Tibial nerve (tissue), 3 donors: ENCODE results near the gene TSR3.

ENCODE experiments used
- POLR2A ChIP-seq, 2 donors: fragments of 450-650 bp; IDR thresholded peaks; one replicate each; pipeline ENCODE4 v1.6.1; 2017; ENCODE audit warnings: antibody characterized with exemption in 2 of 2, mild to moderate bottlenecking in 2 of 2, moderate library complexity in 2 of 2
- TF ChIP-seq, protein P1 (sequence below), 5 experiments: fragments of 200-600 bp in 3 of 5; fragments of 450-650 bp in 2 of 5; sonication (generic) in 3 of 5; IDR thresholded peaks; one replicate each; pipeline ENCODE4 v1.5.1; 2016 to 2019; ENCODE audit warnings: antibody characterized with exemption in 5 of 5, mild to moderate bottlenecking in 3 of 5, moderate library complexity in 2 of 5

DNA sequence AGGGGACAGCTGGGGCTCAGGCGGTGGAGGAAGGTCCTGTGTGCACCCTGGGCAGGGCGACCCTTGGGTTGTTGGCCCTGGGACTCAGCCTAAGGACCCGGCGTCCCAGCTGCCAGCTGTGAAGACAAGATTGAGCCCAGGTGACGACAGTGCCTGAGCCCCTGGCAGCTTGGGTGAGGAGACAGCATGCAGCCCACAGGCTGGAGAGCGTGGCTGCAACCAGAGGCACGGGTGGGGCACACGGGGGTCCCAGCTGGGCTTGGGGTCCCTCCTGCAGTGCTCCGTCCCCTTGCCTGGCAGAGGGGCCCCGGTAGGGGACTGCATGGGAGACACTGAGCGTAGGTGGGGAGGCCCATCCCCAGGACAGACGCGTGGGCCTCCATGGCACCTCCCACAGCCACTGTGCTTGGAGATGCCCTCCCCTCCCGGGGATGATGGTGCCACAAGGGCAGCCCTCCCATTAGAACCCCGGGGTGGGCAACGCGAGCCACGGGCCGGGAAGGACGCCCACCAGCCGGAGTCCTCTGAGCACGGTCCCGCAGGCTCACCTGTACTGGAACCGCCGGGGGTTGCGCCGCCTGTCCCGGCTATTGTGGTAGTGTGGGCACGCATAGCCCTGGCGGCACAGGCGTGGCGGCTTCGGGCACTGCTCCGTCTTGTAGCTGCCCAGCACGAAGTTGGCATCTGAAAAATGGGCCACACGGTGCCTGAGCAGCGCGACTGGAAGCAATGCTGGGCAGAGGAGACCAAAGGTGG, 47.3 kb upstream of the TSR3 start:
- TF ChIP-seq, protein P1, sequence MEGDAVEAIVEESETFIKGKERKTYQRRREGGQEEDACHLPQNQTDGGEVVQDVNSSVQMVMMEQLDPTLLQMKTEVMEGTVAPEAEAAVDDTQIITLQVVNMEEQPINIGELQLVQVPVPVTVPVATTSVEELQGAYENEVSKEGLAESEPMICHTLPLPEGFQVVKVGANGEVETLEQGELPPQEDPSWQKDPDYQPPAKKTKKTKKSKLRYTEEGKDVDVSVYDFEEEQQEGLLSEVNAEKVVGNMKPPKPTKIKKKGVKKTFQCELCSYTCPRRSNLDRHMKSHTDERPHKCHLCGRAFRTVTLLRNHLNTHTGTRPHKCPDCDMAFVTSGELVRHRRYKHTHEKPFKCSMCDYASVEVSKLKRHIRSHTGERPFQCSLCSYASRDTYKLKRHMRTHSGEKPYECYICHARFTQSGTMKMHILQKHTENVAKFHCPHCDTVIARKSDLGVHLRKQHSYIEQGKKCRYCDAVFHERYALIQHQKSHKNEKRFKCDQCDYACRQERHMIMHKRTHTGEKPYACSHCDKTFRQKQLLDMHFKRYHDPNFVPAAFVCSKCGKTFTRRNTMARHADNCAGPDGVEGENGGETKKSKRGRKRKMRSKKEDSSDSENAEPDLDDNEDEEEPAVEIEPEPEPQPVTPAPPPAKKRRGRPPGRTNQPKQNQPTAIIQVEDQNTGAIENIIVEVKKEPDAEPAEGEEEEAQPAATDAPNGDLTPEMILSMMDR (IDR thresholded peaks at IDR 0.05): no peak
- no peak for TF ChIP-seq POLR2A (IDR thresholded peaks at IDR 0.05)
